GM23338 (cell line): ENCODE results near the gene NAAA.

Experiments used
- CREB1 ChIP-seq: fragments of 250-450 bp; sonication (Bioruptor Pico); IDR thresholded peaks from 2 replicates; pipeline ENCODE4 v1.5.0; 2020; ENCODE audit warnings: low read depth, mild to moderate bottlenecking, moderate library complexity
- EZH2 ChIP-seq: fragments of 200-600 bp; sonication (generic); IDR thresholded peaks from one replicate; pipeline ENCODE4 v1.8.0; 2017; ENCODE audit warnings: antibody characterized with exemption, mild to moderate bottlenecking, low read depth; ENCODE audit not compliant: unreplicated experiment
- EZH2phosphoT487 ChIP-seq: fragments of 200-600 bp; sonication (generic); IDR thresholded peaks from one replicate; pipeline ENCODE4 v1.8.1; 2018; ENCODE audit warnings: antibody characterized with exemption; ENCODE audit not compliant: unreplicated experiment
- POLR2AphosphoS5 ChIP-seq: IDR thresholded peaks from 2 replicates; pipeline ENCODE4 v1.6.1; 2016; ENCODE audit warnings: antibody characterized with exemption, low read depth
- ZNF331 ChIP-seq: fragments of 250-450 bp; sonication (Bioruptor Pico); IDR thresholded peaks from 2 replicates; pipeline ENCODE4 v1.5.0; 2020; ENCODE audit warnings: low read depth, mild to moderate bottlenecking, moderate library complexity
- TF ChIP-seq, protein P1 (sequence below), 2 experiments: fragments of 200-600 bp in 1 of 2; sonication (generic) in 1 of 2; conservative IDR thresholded peaks; 2 replicates each; pipeline versions ENCODE4 v1.5.1 to v1.6.1; 2016 to 2017; ENCODE audit warnings: antibody characterized with exemption in 2 of 2, low read depth in 2 of 2, mild to moderate bottlenecking in 2 of 2, moderate library complexity in 1 of 2
- TF ChIP-seq, protein P2 (sequence below): IDR thresholded peaks from one replicate; pipeline ENCODE4 v1.6.1; 2018; ENCODE audit warnings: antibody characterized with exemption; ENCODE audit not compliant: unreplicated experiment
- TF ChIP-seq, protein P3 (sequence below): IDR thresholded peaks from 2 replicates; pipeline ENCODE4 v1.6.1; 2016; ENCODE audit warnings: antibody characterized with exemption

DNA sequence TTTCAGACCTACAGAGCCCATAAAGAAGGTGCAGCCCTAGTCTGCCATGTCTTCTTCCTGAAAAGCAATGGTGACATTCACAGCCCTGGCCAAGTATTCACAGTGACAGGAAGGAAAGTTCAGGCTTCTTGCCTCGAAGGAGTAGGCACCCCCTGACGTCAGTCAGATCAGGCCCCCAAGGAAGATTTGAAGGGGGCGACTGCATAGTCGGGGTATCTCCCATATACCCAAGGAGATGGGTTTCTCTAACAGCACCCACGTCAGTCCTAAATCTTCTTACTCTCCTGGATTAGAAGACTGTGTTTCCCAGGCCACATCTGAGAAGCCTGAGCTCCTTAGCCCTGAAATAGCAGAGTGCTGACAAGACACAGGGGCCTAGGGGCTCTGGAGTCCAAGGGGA is 38.5 kb downstream of the NAAA start, which contains the start of gene PPEF2:
- TF ChIP-seq EZH2phosphoT487 (no peak), EZH2 (no peak), POLR2AphosphoS5 (no peak), CREB1 (CRISPR knock-in tag) (no peak), ZNF331 (CRISPR knock-in tag) (no peak)
- TF ChIP-seq, protein P1, sequence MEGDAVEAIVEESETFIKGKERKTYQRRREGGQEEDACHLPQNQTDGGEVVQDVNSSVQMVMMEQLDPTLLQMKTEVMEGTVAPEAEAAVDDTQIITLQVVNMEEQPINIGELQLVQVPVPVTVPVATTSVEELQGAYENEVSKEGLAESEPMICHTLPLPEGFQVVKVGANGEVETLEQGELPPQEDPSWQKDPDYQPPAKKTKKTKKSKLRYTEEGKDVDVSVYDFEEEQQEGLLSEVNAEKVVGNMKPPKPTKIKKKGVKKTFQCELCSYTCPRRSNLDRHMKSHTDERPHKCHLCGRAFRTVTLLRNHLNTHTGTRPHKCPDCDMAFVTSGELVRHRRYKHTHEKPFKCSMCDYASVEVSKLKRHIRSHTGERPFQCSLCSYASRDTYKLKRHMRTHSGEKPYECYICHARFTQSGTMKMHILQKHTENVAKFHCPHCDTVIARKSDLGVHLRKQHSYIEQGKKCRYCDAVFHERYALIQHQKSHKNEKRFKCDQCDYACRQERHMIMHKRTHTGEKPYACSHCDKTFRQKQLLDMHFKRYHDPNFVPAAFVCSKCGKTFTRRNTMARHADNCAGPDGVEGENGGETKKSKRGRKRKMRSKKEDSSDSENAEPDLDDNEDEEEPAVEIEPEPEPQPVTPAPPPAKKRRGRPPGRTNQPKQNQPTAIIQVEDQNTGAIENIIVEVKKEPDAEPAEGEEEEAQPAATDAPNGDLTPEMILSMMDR (conservative IDR thresholded peaks at IDR 0.05; ENCODE audit: low read depth in 2 of 2): no peak
- TF ChIP-seq, protein P2, sequence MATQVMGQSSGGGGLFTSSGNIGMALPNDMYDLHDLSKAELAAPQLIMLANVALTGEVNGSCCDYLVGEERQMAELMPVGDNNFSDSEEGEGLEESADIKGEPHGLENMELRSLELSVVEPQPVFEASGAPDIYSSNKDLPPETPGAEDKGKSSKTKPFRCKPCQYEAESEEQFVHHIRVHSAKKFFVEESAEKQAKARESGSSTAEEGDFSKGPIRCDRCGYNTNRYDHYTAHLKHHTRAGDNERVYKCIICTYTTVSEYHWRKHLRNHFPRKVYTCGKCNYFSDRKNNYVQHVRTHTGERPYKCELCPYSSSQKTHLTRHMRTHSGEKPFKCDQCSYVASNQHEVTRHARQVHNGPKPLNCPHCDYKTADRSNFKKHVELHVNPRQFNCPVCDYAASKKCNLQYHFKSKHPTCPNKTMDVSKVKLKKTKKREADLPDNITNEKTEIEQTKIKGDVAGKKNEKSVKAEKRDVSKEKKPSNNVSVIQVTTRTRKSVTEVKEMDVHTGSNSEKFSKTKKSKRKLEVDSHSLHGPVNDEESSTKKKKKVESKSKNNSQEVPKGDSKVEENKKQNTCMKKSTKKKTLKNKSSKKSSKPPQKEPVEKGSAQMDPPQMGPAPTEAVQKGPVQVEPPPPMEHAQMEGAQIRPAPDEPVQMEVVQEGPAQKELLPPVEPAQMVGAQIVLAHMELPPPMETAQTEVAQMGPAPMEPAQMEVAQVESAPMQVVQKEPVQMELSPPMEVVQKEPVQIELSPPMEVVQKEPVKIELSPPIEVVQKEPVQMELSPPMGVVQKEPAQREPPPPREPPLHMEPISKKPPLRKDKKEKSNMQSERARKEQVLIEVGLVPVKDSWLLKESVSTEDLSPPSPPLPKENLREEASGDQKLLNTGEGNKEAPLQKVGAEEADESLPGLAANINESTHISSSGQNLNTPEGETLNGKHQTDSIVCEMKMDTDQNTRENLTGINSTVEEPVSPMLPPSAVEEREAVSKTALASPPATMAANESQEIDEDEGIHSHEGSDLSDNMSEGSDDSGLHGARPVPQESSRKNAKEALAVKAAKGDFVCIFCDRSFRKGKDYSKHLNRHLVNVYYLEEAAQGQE: no peak
- TF ChIP-seq, protein P3, sequence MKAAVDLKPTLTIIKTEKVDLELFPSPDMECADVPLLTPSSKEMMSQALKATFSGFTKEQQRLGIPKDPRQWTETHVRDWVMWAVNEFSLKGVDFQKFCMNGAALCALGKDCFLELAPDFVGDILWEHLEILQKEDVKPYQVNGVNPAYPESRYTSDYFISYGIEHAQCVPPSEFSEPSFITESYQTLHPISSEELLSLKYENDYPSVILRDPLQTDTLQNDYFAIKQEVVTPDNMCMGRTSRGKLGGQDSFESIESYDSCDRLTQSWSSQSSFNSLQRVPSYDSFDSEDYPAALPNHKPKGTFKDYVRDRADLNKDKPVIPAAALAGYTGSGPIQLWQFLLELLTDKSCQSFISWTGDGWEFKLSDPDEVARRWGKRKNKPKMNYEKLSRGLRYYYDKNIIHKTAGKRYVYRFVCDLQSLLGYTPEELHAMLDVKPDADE: no peak
